Measurements from ENCODE around the gene MAL.

- TF ChIP-seq POLR2AphosphoS5 (IDR thresholded peaks at IDR 0.05; ENCODE audit: low read depth, low read length) (no peak), SIN3A (IDR thresholded peaks at IDR 0.05; ENCODE audit: borderline replicate concordance, insufficient read depth, low read length) (no peak)
Measured at GRCh38 chr2:95079199-95079683, 53.7 kb downstream of the MAL start.
